T-helper 9 cell (primary cell): ENCODE data around the gene KAZN.

Experiments
- DNase-seq: peaks from one replicate; pipeline ENCODE4 v3.0.0-alpha.2; 2020

KAZN gene

GRCh38 chr1:14925336-14926136, 327.1 kb downstream of the KAZN start:
- no peak for DNase-seq

DNA sequence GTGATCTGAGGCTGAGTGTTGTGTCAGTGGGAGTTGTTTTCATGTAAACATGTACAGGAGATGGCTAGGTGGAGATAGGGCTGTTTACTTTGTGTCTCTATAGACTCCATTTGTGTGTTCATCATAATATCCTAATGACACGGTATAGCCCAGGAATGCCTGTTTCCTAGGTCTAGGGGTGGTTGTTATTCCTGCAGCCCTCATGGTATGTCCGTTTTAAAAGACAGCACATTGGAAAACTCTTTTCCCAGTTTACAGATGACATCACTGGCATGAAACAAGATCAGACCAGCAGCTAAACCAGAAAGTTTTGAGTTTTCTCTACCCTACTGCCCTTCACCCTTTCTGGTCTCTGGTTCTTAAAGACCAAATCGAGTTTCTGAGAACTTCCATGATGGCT, 327.7 kb downstream of the KAZN start:
- DNase-seq: no peak

DNA sequence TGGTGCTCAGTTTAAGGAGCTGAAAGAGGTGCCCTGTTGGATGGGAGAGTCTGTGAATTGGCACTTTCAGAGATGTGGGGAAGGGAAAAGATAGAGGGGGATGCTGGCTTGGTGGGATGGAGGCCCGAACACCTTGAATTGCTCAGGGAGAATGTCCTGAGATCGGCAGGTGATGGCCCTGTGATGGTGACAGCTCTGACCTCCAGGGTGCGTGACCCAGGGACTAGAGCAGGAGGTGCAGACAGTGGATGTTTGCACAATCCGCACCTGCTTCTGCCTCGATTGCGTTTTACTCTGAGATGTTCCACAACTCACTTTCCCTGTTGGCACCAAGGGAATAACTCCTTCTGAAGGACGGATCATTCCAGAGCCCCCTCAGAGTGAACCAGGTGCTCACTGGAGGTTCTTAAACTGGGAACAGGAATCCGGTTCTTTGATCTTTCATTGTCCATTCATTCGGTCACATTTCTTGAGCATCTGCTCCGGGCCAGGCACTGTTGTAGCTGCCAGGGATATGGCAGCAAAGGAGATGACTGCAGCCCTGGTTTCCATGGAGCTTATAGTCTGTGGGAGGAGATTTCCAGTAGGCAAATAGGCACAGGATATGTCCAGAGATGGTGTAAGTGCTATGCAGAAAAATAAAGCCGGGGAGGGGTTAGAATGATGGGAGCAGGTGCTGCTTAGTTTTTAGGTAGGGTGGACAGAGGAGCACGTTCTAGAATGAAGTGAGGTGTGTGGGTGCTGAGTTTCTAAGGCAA, 328.5 kb downstream of the KAZN start:
- no peak for DNase-seq

DNA sequence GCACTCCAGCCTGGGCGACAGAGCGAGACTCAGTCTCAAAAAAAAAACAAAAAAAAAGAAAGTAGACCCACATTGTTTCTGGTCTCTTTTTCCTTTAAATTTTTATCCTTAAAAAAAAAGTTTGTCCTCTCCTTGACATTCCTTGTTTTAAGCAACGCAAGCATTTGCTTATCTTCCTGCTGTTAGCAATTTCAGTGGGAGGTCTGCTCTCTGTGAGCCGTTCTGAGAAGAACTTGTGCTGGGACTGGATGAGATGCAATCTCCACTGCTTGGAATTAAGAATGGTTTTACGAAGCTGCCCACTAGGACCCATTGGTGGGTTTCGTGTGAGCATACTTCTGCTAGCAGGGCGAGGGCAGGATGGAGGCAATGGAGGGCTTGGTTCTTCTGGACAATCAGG, 329.9 kb downstream of the KAZN start:
- no peak for DNase-seq

- DNase-seq: no peak
Observed at GRCh38 chr1:14928886-14929546, 330.5 kb downstream of the KAZN start.

- DNase-seq: no peak
Observed at GRCh38 chr1:14929547-14930246, 331.2 kb downstream of the KAZN start.

DNA sequence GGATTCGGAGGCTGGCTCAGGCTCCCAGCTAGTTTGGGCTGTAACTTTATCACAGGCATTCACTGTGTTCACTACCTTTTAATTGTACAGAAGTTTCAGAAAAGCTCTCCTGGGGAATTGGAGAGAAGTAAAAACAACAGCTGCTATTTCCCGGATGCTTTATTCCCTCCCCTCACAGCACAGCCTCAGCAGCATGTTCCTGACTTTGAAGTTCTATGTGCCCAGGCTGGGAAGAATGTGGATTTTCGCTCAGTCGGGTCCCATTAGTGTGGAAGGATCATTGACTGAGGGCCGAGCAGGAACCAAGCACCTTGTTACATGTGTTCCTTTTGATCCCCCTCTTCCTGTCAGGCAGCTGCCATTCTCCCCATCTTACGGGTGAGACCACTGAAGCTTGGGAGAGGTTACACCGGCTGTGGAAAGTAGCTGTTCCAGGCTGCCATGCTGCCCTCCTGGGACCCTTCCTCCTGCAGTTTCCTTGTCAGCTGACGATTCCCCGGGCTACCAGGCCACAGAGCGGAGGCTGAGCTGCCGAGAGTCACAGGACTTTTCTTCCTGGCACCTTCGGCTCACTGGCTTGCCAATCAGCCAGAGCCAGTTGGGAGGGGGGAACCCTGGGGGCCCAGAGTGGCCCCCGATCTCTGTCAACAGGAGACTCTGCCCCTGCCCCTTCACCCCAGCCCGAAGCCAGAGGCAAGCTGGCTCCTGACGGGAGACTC, 331.9 kb downstream of the KAZN start:
- no peak for DNase-seq

DNA sequence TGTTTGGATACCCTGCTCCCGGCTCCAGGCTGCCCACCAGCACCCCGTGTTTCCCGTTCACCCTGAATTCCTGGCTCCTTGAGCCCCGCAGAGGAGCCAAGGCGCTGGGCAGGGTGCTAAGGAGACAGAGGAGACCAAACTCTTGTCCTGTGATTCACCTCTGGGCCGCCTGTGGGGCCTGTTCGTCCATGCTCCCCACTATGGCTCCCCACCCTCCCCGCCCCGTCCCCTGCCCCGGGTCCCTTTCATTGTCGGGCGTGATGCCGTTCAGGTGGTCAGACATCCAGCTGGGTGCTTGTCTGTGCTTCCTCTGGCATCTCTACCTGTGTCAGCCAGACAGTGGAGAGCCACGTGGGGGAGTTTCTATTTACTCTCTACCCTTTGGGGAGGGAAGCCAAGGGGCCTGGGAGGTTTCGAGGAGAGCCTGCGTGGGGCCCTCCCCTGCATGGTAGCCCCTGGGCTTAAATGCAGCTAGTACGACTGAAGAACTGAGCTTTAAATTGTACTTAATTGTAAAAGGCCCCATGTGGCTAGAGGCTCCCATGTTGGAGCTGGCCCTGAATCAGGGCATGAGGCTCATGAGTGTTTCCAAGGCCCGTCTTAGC, 333.7 kb downstream of the KAZN start:
- no peak for DNase-seq

DNA sequence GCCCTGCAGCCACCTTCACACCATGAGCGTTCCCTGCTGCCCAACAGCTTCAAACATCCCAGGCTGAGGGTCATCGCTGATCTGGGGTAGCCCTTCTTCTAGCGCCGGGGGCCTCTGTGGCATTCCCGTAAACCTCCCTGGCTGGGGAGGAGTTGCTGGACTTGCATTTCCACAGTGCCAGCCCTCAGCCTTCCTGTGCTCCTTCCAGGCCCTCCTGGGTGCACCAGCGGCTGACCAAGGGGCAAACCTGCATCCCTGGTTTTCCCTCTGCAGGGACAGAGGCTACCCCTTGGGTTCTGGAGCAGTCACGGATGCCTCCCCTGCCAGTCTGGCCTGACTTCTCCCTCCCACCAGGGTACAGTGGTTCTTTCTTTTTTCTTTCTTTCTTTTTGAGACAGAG, 336.4 kb downstream of the KAZN start:
- no peak for DNase-seq

DNA sequence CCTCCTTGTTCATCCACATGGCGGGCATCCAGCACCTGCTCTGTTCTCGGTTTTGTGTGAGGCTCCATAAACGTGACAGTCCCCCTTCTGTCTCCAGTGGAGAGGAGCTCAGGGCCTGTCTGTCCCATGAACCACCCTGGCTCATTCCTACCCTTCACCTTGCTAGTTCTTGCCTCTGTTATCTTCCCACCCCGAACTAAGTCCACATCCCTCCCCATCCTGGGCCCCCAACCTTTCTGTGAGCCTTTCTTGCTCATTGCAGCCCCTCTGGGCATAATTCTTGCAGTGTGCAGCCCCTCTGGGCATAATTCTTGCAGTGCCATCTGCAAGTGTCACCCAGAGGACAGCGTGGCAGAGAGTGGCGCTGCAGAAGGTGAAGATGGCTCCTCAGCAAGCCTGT, 338.3 kb downstream of the KAZN start:
- no peak for DNase-seq

- no peak for DNase-seq
Observed at GRCh38 chr1:14937288-14937949, 338.9 kb downstream of the KAZN start.

DNA sequence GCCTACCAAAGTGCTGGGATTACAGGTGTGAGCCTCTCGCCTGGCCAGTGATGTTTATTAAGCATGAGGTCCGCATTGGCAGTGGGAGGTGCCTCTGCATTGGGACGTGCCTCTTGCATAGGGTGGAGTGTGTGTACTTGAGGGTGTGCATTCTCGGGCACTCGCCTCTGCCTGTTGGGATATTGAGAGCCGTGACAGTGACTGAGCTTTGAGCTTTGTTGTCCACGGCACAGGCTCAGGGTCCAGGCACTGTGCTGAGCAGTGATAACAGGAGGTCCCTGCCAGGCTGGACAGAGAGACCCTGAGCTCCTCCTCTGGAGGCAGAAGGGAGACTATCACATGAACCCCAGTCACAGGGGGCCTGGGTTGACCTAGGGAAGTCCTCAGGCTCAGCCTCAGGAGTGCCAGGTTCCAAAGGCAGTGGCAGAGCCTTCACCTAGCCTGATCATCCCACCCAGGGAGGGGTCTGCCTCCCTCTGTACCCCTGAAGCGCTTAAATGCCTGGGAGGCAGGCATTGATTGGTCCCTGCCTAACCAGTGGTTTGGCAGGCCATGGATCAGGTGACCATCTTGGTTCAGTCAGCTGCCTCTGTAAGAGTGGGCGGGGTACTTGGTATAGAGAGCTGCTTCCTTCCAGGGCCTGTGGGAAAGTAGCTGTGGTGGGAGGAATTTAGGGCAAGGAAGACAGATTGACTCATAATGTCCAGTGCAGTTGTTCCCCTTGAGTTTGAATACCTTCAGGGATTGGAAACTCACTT, 341.2 kb downstream of the KAZN start:
- no peak for DNase-seq

DNA sequence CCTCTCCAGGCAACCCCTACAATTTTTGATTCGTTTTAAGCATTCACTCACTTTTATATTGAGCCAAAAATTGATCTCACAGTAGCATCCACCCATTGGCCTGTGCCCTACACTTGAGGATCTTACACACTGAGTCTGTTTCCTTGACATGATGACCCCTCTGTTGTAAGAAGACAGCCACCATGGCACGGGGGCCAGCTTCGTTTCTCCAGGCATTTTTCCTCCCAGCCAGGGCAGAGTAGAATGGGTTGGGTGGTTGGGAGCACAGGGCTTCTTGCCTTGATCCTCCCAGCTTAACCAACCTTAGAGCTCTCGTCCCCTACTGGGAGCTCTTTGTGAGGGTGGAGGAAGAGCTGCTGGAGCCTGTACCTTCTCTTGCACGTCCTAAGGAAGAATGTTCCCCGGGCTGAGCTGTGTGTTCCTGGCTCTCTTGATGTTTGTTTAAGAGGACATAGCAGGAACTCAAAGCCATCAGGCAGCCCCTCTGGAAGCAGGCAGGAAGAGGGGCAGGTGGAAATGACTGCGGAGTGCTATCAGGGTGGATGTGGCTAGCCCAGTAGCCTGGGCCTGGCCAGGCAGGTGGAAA, 341.9 kb downstream of the KAZN start:
- no peak for DNase-seq

GRCh38 chr1:14941864-14942263, 343.4 kb downstream of the KAZN start:
- no peak for DNase-seq

DNA sequence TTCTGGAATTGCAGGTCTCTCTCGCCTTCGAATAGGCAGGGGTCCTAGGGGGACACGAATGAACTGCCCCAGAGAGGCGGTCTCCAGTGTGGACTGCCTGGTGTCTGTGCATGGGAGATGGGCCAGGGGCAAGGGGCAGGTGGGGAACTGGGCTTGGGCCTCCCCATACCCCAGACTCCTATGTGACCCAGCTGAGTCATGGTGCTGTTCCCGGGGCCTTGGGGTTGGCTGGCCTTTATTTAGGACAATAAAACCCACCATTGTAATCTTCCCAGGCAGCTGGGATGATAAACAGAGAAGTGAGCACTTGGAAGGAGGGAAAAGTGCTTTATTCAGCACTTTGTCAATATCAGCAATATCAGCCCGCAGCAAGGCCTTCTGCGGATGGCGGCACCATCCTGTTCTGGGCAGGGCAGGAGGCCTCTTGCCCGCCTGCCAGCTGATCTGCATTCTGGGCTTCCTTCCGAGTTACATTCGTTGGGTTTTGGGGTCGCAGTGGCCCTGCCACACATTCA, 346.0 kb downstream of the KAZN start:
- DNase-seq: no peak

DNA sequence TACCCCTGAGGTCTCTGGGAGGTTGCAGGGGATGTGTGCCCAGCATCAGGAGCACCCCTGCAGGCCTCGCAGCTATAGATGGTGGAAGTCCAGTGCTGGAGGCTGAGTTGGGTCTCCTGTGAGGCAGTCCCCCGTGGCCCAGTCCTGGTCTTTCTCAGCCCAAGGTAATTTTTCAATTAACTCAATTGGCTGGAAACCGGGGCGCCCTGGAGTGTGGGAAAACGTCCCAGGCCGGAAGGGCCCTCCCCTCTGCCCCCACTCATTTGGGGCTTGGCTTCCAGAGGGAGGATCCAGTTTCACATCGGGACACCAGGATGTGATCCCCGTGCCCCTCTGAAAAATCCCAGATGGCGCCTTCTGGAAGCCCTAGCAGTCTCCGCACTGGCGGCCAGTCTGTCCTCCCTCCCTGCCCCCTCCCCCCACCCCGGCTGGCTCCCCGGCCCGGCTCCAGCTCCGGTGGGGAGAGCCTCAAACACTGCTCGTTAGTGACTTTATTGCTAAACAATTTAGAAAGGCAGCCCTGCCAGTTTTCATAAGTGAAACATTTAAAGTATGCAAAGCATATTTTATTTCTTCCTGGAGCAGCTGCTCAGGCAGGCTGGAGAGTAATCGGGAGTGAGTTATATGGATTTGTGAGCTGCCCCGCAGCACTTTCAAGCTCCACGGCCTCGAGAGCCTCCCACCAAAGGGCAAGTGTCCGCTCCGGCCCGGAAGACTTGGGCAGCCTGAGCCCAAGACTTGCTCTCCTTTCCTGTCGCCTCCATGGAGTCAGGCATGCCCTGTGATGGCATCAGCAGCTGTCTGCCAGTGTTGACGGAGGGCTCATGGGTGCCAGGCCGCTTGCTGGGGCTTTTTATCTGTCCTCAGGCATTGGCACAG, 346.9 kb downstream of the KAZN start:
- no peak for DNase-seq

GRCh38 chr1:14946011-14946359, 347.5 kb downstream of the KAZN start:
- no peak for DNase-seq

GRCh38 chr1:14946684-14947238, 348.3 kb downstream of the KAZN start:
- DNase-seq: no peak

DNA sequence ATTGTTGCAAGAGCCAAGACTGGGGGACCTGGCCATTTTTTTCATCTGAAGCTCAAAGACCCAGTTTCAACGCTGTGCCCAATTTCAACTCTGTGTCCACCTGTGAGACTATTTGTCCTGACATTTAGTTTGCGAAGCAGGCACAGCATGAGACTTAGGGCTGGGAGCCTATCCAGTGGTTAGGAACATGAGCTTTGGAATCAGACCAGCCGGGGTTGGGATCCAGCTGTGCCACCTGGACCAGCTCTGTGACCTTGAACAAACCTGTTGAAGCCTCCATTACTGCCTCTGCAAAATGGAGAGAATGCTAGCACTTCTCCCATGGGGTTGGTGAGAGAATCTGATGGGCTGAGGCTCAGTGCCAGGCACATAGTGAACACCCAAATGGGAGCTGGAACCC, 348.9 kb downstream of the KAZN start:
- no peak for DNase-seq
